Erythroblast (primary cell): ENCODE measurements around the gene EXOSC2.

Experiments
- GATA1 ChIP-seq: IDR thresholded peaks from 2 replicates; pipeline ENCODE4 v1.6.1; 2011; ENCODE audit warnings: low read depth, mild to moderate bottlenecking, control low read depth, low read length, moderate library complexity
- POLR2A ChIP-seq: IDR thresholded peaks from 2 replicates; pipeline ENCODE4 v1.6.1; 2011; ENCODE audit warnings: mild to moderate bottlenecking, low read length

- TF ChIP-seq POLR2A (no peak), GATA1 (no peak)
Observed at GRCh38 chr9:130668659-130669058, 24.9 kb upstream of the EXOSC2 start.
